PFSK-1 (cell line): ENCODE measurements around the gene AGPAT4.

Source experiments
- FOXP2 ChIP-seq: optimal IDR thresholded peaks from 2 replicates; pipeline ENCODE3; 2011; ENCODE audit warnings: borderline replicate concordance, control low read depth, inconsistent platforms; ENCODE audit not compliant: insufficient read depth; ENCODE audit errors: extremely low read length, extremely low read depth
- POLR2AphosphoS5 ChIP-seq: IDR thresholded peaks from 2 replicates; pipeline ENCODE4 v1.6.1; 2012; ENCODE audit warnings: low read depth, mild to moderate bottlenecking, control low read depth, low read length, moderate library complexity
- SIN3A ChIP-seq: IDR thresholded peaks from 2 replicates; pipeline ENCODE4 v1.6.1; 2012; ENCODE audit warnings: mild to moderate bottlenecking, low read length, moderate library complexity, borderline replicate concordance; ENCODE audit not compliant: insufficient read depth
- TAF1 ChIP-seq: IDR thresholded peaks from 2 replicates; pipeline ENCODE4 v1.6.1; 2012; ENCODE audit warnings: low read length, control low read depth, borderline replicate concordance; ENCODE audit not compliant: insufficient read depth
- TF ChIP-seq, protein P1 (sequence below), 2 experiments: IDR thresholded peaks; 2 replicates each; pipeline versions ENCODE4 v1.6.1 to v1.8.0; 2011 to 2012; ENCODE audit warnings: low read depth in 2 of 2, low read length in 2 of 2, control low read depth in 1 of 2, inconsistent platforms in 1 of 2, mild to moderate bottlenecking in 1 of 2, moderate library complexity in 1 of 2; ENCODE audit not compliant: insufficient read depth in 1 of 2

The AGPAT4 gene

DNA sequence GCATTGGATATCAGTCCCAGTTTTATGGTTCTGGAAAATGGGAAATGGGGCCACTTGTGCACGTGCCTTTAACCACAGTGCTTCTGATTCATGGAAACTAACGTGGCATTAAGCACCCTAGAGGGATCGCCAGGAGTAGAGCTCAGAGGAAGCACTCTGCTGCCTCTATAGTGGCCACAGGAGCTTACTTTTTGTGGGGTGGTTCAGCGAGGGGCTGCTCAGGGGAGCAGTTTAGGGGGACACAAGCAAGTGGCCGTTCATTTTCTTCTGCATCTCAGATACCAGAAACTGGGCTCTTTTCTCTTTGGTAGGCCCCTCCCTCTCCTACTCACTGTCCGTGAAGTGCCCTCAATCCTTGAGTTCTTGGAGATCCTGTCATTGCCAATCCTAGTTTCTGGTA, 28.5 kb downstream of the AGPAT4 start:
- TF ChIP-seq SIN3A (no peak), POLR2AphosphoS5 (no peak), FOXP2 (no peak), TAF1 (no peak)
- TF ChIP-seq, protein P1, sequence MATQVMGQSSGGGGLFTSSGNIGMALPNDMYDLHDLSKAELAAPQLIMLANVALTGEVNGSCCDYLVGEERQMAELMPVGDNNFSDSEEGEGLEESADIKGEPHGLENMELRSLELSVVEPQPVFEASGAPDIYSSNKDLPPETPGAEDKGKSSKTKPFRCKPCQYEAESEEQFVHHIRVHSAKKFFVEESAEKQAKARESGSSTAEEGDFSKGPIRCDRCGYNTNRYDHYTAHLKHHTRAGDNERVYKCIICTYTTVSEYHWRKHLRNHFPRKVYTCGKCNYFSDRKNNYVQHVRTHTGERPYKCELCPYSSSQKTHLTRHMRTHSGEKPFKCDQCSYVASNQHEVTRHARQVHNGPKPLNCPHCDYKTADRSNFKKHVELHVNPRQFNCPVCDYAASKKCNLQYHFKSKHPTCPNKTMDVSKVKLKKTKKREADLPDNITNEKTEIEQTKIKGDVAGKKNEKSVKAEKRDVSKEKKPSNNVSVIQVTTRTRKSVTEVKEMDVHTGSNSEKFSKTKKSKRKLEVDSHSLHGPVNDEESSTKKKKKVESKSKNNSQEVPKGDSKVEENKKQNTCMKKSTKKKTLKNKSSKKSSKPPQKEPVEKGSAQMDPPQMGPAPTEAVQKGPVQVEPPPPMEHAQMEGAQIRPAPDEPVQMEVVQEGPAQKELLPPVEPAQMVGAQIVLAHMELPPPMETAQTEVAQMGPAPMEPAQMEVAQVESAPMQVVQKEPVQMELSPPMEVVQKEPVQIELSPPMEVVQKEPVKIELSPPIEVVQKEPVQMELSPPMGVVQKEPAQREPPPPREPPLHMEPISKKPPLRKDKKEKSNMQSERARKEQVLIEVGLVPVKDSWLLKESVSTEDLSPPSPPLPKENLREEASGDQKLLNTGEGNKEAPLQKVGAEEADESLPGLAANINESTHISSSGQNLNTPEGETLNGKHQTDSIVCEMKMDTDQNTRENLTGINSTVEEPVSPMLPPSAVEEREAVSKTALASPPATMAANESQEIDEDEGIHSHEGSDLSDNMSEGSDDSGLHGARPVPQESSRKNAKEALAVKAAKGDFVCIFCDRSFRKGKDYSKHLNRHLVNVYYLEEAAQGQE (IDR thresholded peaks at IDR 0.05; ENCODE audit: insufficient read depth in 1 of 2, low read depth in 2 of 2, low read length in 2 of 2) = no peak

DNA sequence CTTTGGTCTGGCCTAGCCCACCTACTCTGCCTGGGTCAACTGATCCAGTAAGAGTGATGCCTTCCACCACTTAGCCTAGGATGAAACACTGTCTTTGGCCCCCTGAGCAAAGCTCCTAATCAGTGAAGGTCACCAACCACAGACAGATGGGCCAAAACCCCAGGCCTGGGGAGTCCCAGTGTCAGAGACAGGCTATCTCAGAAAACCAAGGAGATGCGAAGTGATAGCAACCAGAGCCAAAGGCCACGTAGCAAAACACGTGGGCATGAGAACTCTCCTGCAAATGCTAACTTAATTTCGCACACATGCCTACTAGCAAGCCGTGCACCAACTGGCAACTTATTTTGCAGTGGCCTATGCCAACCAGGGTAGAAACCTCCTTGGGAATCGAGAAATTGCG, 29.1 kb downstream of the AGPAT4 start:
- TF ChIP-seq FOXP2 (no peak), SIN3A (no peak), POLR2AphosphoS5 (no peak), TAF1 (no peak)
- TF ChIP-seq, protein P1 (IDR thresholded peaks at IDR 0.05; ENCODE audit: insufficient read depth in 1 of 2, low read depth in 2 of 2, low read length in 2 of 2) = no peak

DNA sequence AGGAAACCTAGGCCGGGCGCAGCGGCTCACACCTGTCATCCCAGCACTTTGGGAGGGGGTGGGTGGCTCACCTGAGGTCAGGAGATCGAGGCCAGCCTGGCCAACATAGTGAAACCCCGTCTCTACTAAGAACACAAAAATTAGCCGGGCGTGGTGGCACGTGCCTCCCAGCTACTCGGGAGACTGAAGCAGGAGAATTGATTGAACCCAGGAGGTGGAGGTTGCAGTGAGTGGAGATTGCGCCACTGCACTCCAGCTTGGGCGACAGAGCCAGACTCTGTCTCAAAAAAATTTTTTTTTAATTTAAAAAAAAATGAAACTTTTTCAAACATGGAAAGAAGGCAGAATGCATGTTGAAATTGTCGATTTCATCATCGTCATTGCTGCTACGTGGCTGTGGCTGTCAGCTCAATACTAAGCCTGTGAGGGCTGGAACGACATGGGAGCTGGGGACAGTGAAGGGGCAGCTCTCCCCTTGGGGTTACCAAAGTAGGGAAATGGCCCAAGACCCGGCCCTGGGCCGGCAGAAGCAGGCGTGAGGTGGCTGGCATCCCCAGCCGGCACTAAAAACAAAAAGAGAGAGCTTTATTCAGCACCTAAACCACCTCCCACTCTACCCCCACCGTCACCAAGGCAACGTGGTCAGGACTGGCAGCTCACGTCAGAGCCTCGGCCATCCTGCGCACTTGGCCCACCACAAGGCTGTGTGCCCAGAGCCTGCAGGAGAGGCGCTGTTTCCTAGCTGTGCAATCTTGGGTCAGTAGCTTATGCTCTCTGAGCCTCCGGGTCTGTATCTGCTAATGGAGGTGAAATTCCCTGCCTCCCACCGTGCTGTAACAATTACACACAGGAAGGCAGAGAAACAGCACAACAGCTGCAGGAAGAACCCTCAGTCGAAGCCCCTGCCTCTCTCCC, 30.8 kb downstream of the AGPAT4 start:
- no peak for TF ChIP-seq POLR2AphosphoS5
- no peak for TF ChIP-seq FOXP2
- TF ChIP-seq, protein P1 (IDR thresholded peaks at IDR 0.05; ENCODE audit: insufficient read depth in 1 of 2, low read depth in 2 of 2, low read length in 2 of 2) = no peak
- TF ChIP-seq SIN3A = no peak
- TF ChIP-seq TAF1 = no peak

DNA sequence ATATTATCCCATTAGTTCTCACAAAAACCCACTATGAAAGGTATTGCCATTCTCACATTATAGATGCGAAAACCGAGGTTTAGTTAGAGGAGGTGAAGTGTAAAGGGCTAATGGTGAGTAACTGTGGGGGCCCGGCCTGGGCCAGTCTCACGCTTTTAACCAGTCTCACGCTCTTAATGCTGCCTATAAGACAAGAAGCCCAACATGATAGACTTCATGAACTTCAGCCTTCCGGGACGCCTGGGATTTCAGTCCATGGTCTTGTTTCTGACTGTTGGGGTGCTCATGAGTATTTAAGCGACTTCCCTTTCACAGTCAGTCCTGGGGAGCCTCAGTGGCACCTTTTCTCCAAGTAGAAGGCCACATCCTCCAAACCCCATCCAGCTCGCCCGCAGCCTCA, 31.7 kb downstream of the AGPAT4 start:
- TF ChIP-seq, protein P1 (IDR thresholded peaks at IDR 0.05; ENCODE audit: insufficient read depth in 1 of 2, low read depth in 2 of 2, low read length in 2 of 2) = no peak
- TF ChIP-seq SIN3A (no peak), POLR2AphosphoS5 (no peak), TAF1 (no peak), FOXP2 (no peak)
